Progenitor cell of endocrine pancreas (in vitro differentiated cells): ENCODE results near the gene TPBGL. TPM values are rescaled to one million over a fixed set of nuclear protein-coding genes. Genes with fewer than 3 reads are reported as not detected.

Source experiments
- DNase-seq: peaks from one replicate; pipeline ENCODE4 v3.0.0; 2021; ENCODE audit warnings: low spot score; ENCODE audit not compliant: unreplicated experiment
- H3K27ac Mint-ChIP-seq: 2 replicates; pipeline ENCODE4 v1.8.0; 2021; ENCODE audit warnings: mild to moderate bottlenecking, moderate library complexity, mixed read lengths
- H3K27me3 Mint-ChIP-seq: 2 replicates; pipeline ENCODE4 v1.8.0; 2021; ENCODE audit warnings: mixed read lengths
- H3K36me3 Mint-ChIP-seq: 2 replicates; pipeline ENCODE4 v1.8.0; 2022; ENCODE audit warnings: mixed read lengths; ENCODE audit not compliant: insufficient read depth
- H3K4me1 Mint-ChIP-seq: 2 replicates; pipeline ENCODE4 v1.8.0; 2021; ENCODE audit warnings: low read depth, mixed read lengths
- H3K4me3 Mint-ChIP-seq: 2 replicates; pipeline ENCODE4 v1.8.0; 2021; ENCODE audit warnings: low read depth, mild to moderate bottlenecking, moderate library complexity, mixed read lengths
- H3K9me3 Mint-ChIP-seq: 2 replicates; pipeline ENCODE4 v1.8.0; 2021; ENCODE audit warnings: low read depth, mixed read lengths
- CTCF ChIP-seq: fragments of 200-600 bp; sonication (generic); IDR thresholded peaks from one replicate; pipeline ENCODE4 v1.5.0; 2021; ENCODE audit warnings: antibody characterized with exemption, mild to moderate bottlenecking; ENCODE audit not compliant: unreplicated experiment
- total RNA-seq: library from RNA; stranded (reverse); gene quantifications from 2 replicates; pipeline ENCODE4 v1.2.1, GENCODE V29; 2021

The TPBGL gene
- total RNA-seq, 1 donor from 2014 or later = not detected

GRCh38 chr11:75281469-75282095 is 41.0 kb downstream of the TPBGL start:
- H3K36me3 Mint-ChIP-seq = peaks cover 6% of the 10 kb centered on the region

GRCh38 chr11:75283391-75283931 is 42.9 kb downstream of the TPBGL start:
- Mint-ChIP-seq H3K4me3 (no peak overlapping the region), H3K4me1 (peaks cover 1% of the 10 kb centered on the region), H3K27me3 (no peaks in the 10 kb centered on the region), H3K27ac (no peak overlapping the region), H3K36me3 (peaks cover 3% of the 10 kb centered on the region), H3K9me3 (no peaks in the 10 kb centered on the region)
- TF ChIP-seq CTCF = no peak
- DNase-seq = no peak

More at GRCh38 chr11:75281469-75282095, 41.0 kb downstream of the TPBGL start:
- Mint-ChIP-seq H3K4me1 (peaks cover 1% of the 10 kb centered on the region), H3K9me3 (no peaks in the 10 kb centered on the region), H3K27ac (no peak overlapping the region), H3K4me3 (no peak overlapping the region), H3K27me3 (no peaks in the 10 kb centered on the region)
- DNase-seq = no peak
- no peak for TF ChIP-seq CTCF

- no peaks in the 10 kb centered on the region for H3K36me3 Mint-ChIP-seq
- peaks cover under 1% of the 10 kb centered on the region for H3K4me1 Mint-ChIP-seq
- H3K27me3 Mint-ChIP-seq = no peaks in the 10 kb centered on the region
- no peak overlapping the region for H3K4me3 Mint-ChIP-seq
- DNase-seq = no peak
- no peak for TF ChIP-seq CTCF
- no peak overlapping the region for H3K27ac Mint-ChIP-seq
- H3K9me3 Mint-ChIP-seq = no peaks in the 10 kb centered on the region
Measured at GRCh38 chr11:75285776-75286360, 45.3 kb downstream of the TPBGL start.

- DNase-seq = no peak
- H3K4me3 Mint-ChIP-seq = no peak overlapping the region
- no peaks in the 10 kb centered on the region for H3K9me3 Mint-ChIP-seq
- H3K27ac Mint-ChIP-seq = peak overlapping the region; percentile 9
- no peaks in the 10 kb centered on the region for H3K36me3 Mint-ChIP-seq
- H3K4me1 Mint-ChIP-seq = peaks cover 2% of the 10 kb centered on the region
- no peak for TF ChIP-seq CTCF
- H3K27me3 Mint-ChIP-seq = no peaks in the 10 kb centered on the region
Measured at GRCh38 chr11:75286826-75287465, 46.4 kb downstream of the TPBGL start.

- no peaks in the 10 kb centered on the region for H3K27me3 Mint-ChIP-seq
- peaks cover 2% of the 10 kb centered on the region for H3K4me1 Mint-ChIP-seq
- DNase-seq = no peak
- H3K36me3 Mint-ChIP-seq = no peaks in the 10 kb centered on the region
- no peak for TF ChIP-seq CTCF
- no peak overlapping the region for H3K4me3 Mint-ChIP-seq
- H3K9me3 Mint-ChIP-seq = no peaks in the 10 kb centered on the region
- H3K27ac Mint-ChIP-seq = no peak overlapping the region
Measured at GRCh38 chr11:75287579-75287978, 47.0 kb downstream of the TPBGL start.
